Activated CD8-positive, alpha-beta memory T cell treated with anti-CD3 and anti-CD28 coated beads, Interleukin-2, amount 50 U/mL, for 1 hour (primary cell): ENCODE measurements around the gene SLC16A8.

ENCODE experiments used
- DNase-seq: peaks from one replicate; pipeline ENCODE4 v3.0.0-alpha.2; 2020; ENCODE audit errors: extremely low read depth

SLC16A8 gene

DNA sequence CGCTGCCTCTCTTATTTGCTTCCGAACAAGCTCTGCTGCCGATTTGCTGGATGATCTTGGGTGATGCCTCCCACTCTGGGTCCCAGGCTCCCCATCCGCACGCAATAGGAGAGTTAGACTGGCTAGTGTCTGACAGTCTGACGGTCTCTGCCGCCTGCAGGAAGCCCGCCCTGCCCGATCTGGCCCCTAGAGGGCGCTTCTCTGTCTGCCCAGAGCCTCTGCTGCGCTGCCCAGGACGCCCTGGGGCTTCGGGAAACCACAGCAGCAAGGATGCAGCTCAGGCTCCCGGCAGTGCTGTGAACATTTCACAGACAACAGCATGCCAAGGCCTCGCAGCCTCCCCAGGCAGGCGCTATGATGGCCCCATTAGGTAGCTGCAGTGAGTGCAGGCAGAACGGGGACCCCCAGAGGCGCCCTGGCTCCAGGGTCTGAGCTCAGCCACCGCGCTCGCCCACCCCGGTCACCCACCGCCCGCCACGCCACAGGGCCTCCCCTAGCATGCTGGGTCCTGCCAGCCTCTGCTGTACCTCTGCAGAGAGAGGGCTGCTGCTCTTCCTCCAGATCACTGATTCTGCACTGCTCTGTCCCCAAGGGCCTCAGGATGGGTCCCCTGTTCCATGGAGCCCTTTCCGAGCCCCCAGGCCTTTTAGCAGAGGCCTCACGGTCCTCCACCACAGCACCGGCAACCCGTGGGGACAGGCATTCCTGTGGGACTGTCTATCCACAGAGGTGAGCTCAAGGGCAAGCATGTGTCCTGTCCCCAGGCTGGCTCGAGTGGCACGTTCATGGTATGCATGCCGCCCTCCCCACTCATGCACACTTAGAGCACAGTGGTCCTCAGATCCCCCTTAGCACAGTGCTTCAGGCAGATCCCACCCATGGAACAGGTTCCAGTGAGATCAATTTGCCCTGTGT is 30.8 kb upstream of the SLC16A8 start:
- peak; percentile 16 for DNase-seq

DNA sequence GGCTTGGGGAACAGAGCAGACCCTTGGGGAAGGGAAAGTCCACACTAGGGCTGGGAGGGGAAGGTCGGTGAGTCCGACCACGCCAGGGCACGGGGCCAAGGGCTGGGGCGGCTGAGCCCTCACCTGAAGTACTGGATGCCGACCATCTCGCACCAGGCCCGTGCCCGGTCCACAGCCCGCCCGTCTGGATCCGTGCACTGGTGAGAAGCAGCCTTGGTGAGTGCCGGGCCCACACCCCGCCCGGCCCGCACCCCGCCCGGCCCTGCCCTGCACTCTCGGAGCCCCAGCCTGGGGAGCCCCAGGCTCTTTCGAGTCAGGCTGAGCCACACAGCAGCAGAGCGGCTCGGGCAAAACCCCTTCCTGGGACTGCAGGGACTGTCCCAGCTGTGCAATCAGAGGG is 28.4 kb upstream of the SLC16A8 start:
- no peak for DNase-seq

DNA sequence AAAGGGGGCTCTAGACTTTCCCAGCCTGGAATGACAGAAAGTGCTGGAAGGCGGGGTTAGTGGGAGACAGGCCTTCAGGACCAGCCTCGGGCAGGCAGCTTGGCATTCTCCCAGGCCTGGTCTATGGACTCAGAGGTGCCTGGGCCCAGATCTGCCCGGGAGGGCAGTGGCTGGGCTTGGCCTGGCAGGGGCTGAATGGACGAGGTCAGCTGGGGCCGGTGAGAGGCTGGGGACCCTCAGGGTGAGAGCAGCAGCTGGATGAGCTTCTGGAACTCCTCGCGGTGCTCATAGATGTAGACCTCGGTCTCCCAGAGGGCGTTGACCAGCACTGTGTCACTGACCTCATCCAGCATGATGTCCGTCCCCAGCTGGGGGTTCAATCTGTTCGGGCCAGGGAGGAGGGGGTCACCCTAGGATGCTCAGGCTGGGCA is 28.0 kb upstream of the SLC16A8 start:
- DNase-seq, result no peak

DNA sequence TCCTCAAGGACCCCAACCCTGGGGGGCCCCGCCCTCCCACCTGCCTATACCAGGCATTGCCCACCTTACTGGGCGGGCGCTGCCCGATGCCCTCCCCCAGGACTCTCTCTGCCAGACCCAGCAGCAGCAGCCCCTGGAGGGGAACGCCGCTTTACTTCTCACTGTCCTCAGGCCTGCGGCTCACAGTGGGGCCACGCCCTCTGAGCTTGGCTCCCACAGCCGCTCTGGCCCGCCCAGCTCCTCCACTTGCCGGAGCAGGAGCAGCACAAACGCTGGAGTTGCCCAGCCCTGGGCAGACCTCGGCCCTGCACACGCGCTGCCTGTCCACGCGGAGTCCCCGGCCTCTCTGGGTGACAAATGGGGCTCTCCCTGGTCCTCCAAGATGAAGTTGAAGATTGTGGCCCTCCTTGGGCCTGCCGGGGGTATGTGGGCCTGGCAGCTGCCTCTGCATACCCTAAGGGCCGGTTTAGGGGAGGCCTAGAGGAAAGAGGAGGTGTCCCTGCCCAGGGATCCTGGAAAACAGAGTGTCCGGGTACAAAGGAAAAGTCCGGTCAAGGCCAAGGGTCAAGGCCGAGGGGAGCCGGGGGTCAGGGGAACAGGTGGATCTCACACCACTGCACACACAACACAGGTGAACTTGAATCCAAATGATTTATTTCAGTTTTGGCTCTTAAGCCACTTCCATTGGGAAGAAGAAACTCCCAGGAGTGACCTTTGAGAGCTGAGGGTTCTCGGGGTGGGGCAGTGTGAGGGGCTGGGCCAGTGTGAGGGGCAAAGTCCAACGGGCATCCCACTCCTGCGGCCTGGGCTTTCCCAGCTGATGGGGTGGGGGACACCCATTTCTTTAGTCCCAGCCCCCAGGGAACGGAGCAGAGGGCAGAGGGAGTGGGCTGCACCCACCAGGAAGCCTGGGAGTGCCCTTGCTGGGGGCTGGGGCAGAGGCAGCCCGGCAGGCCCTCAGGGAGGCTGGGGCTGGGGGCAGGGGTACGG is 27.2 kb upstream of the SLC16A8 start:
- DNase-seq, result no peak

DNA sequence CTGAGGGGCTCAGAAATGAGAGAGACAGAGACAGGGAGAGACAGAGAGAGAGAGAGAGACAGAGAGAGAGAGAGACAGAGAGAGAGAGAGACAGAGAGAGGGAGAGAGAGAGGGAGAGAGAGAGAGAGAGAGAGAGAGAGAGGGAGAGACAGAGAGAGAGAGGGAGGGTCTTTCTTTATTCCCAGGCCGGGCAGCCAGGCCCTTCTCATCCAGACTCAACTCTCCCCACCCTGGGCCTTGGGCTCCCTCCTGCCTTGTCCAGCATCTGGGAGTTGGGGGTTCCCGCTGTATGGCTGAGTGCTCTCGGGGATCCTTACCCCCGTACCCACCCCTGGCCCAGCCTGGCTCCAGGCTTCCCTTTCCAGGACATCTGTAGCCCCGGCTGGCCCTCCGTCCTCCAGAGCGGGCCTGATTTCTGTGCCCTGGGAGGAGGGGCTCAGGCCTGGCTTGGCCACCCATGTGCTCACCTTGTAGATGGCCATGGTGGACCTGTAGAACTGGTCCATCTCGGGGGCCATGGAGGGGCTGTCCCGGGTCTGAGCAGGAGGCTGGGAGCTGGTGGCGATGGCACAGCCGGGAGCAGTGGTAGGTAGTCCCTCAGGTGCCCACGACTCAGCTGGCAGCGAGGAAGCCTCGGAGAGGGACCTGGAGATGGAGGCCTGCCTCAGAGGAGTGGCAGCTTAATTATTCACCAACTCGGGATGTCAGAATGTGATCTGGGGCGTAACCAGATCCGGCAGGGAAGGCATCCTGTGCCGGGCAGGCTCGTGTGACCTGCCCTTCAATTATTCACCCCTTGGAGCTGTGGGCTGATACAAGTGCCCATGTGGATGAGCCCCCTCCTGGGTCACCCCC is 26.3 kb upstream of the SLC16A8 start, which contains the start of gene BAIAP2L2:
BAIAP2L2 (minus strand) TSS at position 677 of the 855 bp plus-strand sequence; CDS start at position 518, 159 bp downstream.
- DNase-seq, result no peak

DNA sequence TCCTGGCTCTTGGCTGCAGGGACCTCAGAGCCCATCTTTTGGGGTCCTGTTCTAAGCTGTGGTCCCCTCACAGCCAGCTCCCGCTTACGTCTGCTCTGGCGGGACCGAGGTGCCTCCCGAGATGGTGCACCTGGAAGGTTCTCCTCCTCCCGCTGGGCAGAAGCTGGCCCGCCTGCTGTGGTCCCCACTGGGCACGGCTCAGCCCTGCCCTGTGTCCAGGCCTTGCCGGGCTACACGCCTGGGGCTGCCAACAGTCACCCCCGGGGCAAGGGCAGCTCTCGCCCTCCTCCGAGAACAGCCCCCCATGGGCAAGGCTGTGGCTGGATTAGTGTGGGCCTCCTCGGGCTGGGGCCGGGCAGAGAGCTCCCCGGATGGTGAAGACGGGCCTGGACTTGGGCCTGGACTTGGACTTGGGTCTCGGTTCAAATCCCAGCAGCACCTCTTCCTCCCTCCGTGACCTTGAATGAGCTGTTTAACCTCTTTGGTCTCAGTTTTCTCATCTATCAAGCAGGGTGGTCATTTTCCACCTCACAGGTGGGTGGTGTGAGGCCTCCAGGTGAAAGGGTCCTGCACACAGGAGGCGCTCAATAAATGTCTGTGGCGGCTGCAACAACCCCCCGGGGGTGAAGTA is 25.5 kb upstream of the SLC16A8 start:
- DNase-seq, result no peak

DNA sequence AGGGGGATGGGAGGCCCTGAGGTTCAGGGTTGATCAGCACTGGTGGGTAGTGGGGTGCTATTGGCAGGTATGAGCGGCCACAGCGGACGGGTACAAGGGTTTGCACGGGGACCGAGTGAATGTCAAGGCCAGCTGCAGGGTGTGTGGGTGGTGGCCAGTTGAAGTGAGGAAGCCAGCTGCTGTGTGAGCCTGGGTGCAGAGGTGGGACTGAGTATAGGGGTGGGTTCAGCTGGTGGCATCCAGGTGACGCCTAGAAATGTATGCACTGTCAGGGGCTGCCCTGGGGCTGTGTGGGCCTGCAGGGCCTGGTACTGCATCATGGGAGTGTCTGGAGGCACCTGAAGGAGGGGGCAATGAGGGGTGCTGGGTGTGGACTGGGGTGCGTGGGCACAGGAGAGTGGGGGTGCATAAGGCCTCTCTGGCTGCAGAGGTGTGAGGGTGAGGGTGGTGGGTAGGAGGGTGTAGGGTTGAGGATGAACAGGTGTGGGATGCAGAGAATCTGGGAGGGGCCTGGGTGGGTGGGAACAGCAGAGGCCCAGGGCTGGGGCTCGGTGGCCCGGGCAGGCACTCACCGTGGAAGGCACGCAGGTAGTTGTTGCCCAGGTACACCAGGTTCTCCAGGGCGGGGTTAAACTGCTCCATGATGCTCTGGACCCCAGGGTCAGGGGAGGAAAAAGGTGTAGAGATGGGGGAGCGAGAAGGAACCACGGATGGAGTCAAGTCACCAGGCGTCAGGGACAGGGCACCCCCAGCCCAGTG is 24.8 kb upstream of the SLC16A8 start:
- no peak for DNase-seq

DNA sequence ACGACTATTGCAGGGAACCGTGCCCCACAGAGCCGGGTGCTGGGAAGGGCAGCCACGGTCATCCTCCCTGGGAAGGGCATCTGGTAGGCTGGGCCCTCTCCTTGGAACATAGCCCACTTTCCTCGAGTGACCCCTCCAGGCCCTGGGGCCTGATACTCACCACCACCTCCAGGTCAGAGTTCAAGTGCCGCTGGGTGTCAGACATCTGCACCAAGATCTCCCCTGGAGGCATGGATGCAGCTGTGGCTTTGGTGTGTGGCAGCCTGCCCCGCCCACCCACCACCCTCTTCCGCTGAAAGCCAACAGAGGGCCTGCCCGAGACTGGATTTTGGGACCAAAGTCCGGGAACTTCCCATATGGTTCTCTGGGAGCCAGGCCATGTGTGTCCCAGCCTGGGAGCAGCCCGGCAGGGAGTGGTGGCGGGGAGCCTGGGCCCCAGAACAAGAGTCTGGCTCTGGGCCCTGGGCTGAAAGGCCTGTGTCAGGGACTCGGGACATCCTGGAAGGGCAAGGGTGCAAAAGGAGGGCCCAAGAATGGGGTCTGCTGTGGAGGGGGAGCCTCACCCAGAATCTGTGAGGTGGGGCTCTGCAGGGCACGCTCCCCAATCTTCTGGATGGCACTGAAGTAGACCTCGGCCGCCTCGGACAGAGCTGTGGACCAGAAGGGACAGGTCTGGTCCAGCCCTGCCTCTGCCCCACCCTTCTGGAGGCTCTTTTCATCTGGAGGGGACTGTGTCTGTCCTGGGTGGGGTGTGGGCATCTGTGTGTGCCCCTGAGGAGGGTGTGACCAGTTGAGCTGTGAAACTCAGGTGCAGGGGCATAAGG is 23.9 kb upstream of the SLC16A8 start:
- DNase-seq, result no peak

DNA sequence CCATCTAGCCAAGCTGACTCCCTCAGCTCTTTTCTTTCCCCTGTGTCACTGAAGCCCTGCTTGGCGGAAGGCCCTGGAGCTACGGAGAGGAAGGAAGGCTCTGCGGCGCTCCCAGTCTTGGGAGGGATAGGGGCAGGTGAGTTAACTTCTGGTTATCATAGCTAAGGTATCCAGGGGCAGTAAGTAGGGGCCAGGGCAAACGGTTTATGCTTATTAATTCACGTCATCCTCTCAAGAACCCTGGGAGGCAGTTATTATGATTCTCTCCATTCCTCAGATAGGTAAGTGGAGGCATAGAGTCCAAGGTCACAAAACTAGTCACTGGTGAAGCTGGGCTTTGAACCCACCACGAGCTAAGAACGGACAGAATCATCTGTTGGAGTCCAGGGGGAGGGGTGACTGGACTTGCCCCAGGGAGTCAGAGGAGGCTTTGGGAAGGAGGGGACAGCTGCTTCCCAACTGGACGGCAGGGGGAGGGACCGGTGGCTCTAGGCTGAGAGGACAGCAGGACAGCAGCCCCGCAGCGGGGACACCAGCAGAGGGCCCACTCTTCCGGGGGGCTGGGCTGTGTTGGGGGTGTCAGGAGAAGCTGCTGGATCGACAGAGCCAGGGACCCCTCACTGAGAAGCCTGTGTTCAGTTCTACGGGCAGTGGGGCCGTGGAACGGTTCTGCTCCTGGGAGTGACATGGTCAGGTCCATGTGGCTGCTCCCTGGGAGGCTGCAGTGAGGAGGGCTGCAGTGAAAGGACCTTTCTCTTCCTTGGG is 23.0 kb upstream of the SLC16A8 start:
- no peak for DNase-seq

DNA sequence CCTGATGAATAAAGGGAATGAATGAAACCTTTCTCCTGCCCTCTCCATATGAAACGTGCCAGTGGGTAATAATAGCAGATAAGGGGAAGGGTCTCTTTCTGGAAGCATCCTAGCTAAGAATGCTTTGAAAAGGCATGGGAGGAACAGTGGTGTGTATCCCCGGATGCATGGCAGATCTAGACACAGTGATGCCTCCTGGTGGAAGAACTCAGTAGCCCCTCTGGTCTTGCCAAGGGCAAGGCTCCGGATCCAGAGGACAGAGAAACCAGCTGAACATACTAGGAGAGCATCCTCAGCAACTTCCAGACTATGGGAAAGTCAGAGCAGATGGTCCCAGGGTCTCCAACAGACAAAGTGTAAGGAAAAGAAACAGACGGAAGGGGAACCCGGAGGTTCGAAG is 20.1 kb upstream of the SLC16A8 start:
- no peak for DNase-seq

DNA sequence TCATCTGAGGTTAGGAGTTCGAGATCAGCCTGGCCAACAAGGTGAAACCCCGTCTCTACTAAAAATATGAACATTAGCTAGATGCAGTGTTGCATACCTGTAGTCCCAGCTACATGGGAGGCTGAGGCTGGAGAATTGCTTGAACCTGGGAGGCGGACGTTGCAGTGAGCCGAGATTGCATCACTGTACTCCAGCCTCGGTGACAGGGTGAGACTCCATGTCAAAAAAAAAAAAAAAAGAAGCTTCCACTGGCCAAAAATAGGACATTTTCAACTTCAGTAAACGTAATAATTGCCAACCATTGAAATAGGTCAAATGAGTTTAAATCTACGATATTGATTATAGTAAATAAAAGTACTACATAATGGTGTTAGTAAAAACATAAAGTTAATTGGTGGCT is 19.7 kb upstream of the SLC16A8 start:
- no peak for DNase-seq

DNA sequence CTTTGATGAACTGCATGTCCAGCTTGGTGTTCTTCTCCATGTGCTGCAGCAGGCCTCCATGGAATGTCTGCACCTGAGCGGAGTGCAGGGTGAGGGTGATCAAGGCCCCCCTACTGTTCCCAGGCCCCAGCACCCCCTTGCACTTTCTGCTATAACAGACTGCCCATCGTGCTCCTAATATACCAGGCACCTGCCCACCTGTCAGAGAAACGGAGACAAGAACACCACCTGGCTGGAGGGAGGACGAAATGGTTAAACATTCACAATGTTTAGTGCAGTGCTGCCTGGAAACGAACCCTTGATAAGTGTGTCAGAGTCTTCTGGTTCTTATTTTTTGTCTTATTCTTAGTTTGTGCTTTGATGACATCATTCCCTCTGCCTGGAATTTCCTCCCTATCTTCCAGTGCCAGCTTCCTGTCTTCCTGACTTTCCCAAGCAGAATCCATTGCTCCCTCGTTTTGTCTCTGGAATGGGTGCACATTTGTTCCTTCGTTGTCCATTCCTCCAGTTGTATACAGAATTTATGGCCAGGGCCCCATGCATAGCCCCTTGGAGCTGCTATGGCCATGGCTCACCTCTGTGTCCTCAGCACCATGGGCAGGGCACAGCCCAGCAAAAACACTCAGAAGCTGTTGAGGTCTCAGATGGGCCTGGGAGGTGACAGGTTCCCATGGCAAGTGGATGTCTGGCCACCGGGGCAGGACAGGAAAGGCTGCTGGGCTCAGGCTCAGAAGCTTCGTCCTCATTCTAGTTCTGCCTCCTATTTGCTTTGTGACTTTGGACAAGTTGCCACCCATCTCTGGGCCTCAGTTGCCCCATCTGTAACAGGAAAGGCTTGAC is 14.6 kb upstream of the SLC16A8 start:
- DNase-seq, result no peak

DNA sequence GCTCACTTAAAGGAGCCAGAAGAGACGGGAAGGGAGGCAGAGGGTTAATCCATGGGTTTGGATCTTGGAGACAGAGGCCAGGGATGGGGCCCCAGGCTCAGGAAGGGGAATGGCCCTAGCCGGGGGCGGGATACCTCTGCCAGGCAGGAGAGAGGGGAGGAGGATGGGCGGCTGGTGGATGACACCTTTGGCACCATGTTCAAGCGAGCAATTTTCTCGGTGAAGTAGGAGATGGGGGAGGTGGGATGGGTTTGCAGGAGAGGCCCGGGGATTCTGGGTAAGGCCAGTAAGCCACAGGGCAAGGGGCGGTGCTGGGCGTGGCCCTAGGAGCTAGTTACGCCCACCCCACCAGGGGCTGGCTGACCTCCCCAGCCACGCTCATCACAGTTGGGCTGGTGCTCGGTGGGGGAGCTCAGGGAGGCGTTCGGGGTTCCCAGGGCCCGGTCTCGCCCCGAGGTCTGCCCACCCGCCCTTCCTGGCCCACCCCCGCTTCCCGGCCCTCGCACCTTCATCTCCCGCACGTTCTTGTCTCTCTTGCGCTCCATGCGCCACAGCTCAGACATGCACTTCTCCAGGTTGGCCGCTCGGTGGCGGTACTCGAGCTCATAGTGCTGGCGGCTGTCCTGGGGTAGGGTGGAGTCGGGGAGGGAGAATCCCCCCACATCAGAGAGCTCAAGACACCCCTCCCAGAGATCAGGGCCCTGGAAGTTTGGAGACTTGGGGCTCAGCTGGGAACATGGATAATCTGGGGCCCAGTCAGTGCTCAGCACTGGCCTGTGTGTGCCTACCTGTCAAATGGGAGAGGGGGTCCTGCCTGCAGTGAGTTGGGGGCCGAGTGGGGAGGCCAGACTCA is 13.8 kb upstream of the SLC16A8 start:
- no peak for DNase-seq

DNA sequence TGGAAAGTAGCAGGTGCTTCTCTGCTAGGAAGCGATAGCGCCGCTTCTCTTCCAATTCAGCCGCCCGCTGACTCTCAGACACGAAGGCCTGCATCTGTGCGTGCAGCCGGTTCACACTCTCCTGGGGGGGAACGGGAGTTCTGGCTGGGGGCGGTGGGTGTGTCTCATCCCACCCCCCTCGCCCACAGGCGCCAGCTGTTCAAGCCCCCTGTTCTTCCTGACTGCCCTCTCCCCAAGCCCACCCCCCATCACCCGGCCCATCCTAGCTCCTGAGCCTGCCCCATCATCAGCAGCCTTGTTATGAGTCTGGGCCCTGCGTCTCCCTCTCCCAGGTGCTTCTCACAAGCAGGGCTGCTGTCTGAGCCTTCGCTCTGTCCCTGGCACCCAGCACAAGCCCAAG is 13.1 kb upstream of the SLC16A8 start:
- no peak for DNase-seq

DNA sequence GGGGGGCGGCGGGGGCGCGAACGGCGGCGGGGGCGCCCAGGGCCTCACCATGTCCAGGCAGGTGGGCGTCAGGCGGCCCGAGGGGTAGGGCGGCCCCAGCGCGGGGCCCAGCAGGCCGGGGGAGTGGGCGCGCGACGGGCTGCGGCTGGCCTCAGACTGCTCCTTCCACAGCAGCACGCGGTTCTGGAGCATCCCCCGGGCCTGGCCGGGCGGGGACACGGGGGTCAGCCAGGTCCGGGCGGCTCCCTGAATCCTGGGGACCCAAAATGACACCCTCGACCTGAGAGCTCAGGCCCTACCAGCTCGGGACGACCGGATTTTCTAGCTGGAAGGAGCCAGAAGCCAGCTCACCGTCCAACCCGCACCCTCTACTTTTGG is 5.5 kb upstream of the SLC16A8 start:
- no peak for DNase-seq

DNA sequence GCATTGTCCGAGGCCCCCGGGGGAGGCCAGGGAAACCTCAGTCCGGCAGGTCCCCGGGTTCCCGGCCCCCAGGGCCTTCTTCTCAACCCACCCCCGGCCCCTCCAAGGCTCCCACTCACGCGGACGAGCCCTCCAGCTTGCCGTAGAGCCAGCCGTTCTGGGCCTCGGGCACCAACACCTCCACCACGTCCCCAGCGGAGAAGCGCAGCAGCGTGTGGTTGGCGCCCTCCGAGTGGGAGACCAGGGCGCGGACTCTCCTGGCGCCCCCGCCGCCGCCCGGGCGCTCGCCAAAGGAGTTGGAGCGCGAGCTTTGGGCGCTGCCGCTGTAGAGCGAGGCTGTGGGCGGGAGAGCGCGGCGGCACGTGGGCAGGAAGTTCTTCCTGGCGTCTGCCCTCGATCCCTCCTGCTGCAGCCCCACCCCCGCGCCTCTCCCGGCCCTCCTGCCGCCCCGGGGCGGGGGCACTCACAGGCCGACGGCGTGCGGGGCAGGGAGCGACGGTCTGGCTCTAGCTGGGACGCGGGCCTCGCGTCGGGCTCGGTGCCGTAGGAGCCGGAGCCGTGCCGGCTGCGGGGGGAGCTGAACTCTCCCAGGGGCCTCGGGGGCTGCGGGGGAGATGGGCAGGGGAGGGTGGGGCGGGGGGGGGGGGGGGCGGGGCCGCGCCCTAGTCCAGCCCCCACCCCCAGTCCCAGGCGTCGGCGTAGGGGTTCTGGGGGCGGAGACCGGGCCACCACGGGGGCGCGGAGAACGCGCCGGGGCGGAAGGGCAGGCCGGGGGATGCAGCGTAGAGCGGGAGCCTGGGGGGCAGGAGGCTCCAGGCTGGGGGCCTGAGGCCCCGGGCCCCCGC is 4.9 kb upstream of the SLC16A8 start:
- DNase-seq, result no peak
